ENCODE measurements around the gene UVSSA.
"Not testable (repeated sequence)": the region's sequence is repeated elsewhere in the genome, so short reads cannot be mapped to it uniquely, and the experiment has no call there.

UVSSA gene

GRCh38 chr4:1330761-1331590 lies 16.0 kb upstream of the UVSSA start:
- no peak for DNase-seq (ENCODE audit: low read depth)

- DNase-seq (ENCODE audit: low read depth) = no peak
Measured at GRCh38 chr4:1331591-1332353, 15.2 kb upstream of the UVSSA start.

DNA sequence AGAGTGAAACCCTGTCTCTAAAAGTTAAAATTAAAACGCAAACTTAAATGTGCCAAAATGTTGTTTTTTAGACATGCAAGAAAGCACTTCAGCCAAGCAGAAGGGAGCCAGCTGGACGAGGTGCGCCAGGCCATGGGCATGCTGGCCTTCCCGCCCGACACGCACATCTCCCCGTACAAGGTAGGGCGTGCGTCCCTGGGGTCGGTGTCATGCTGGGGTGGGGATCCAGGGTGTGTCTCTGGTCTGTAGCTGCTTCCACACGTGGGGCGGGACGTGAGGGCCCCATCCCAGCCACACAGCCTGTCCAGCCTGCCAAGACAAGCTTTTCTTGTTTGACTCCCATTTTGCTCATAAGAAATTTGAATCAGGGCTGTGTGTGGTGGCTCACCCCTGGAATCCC lies 14.3 kb upstream of the UVSSA start:
- DNase-seq (ENCODE audit: low read depth) = no peak

DNA sequence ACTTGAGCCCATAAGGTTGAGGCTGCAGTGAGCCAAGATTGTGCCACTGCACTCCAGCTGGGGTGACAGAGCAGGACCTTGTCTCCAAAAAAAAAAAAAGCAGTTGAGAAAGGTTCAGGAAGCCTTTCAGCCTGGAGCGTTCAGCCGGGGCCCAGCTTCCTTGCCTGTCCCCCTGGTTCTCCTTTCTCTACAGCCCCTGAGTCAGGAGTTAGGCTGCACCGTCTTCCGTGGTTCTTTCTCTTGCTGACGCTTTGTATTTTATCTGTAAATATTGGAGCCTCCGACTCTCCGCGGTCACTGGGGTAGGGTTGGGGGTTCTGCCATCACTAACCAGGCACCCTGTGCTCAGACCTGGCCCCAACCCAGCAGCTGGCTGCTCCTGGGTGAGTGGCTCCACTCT lies 13.8 kb upstream of the UVSSA start:
- DNase-seq (ENCODE audit: low read depth) = no peak

- not testable (repeated sequence) for DNase-seq (ENCODE audit: low read depth)
Measured at GRCh38 chr4:1333851-1334578, 13.0 kb upstream of the UVSSA start.

- no peak for DNase-seq (ENCODE audit: low read depth)
Measured at GRCh38 chr4:1334579-1334895, 12.5 kb upstream of the UVSSA start.

GRCh38 chr4:1335193-1335883 lies 11.7 kb upstream of the UVSSA start:
- not testable (repeated sequence) for DNase-seq (ENCODE audit: low read depth)

- DNase-seq (ENCODE audit: low read depth) = no peak
Measured at GRCh38 chr4:1336088-1336491, 10.9 kb upstream of the UVSSA start.

- peak; percentile 35 for DNase-seq (ENCODE audit: low read depth)
Measured at GRCh38 chr4:1337376-1337831, 9.6 kb upstream of the UVSSA start.

DNA sequence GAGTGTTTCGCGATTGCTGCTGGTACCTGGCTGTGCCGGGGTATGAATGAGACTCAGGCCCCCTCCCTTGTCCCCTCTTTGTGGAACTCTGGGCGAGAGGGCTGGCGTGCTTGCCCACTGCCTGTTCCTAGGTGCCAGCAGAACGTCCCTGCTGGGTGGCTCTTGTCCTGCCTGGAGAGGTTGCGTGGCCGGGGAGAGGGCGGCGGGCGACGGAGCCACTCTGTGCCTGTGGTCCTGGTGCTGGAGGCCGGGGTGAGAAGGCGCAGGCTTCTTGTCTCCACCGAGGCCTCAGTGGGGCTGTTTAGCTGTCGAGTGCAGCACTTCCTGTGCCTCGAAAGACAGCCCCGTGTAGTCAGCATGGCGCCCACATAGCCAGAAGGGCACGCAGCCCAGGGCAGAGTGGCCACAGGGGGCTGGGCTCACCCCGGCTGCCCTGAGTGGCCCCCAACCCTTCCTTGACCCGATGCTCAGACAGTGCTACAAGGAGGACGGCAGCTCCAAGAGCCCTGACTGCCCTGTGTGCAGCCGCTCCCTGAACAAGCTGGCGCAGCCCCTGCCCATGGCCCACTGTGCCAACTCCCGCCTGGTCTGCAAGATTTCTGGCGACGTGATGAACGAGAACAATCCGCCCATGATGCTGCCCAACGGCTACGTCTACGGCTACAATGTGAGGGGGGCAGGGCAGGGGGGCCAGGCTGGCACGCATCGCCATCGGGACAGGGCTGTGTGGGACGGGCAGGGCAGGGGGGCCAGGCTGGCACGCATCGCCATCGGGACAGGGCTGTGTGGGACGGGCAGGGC lies 8.9 kb upstream of the UVSSA start:
- DNase-seq (ENCODE audit: low read depth) = no peak

DNA sequence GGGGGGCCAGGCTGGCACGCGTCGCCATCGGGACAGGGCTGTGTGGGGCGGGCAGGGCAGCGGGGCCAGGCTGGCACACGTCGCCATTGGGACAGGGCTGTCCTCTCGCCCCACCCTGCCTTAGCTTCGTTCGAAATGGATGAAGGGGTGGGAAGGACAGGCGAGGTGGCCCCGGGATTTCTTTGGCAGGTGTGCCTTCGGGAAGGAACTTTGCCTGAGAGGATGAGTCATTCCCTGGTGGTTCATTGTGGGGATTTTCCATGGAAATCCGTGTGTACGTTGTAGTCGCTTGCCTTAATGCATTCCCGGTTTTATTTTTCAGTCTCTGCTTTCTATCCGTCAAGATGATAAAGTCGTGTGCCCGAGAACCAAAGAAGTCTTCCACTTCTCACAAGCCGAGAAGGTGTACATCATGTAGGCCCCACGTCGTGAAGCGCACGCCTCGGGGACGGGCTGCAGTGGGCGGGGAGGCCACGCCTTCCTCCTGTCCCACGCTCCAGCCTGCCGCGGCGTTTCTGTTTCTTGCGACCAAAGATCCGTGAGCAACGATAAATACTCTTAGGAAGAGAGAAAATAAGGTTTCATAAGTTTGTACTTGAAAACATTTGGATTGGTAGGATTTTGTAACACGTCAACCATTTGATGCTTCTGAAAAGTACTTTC lies 8.1 kb upstream of the UVSSA start:
- no peak for DNase-seq (ENCODE audit: low read depth)

- no peak for DNase-seq (ENCODE audit: low read depth)
Measured at GRCh38 chr4:1339489-1339888, 7.5 kb upstream of the UVSSA start.

DNA sequence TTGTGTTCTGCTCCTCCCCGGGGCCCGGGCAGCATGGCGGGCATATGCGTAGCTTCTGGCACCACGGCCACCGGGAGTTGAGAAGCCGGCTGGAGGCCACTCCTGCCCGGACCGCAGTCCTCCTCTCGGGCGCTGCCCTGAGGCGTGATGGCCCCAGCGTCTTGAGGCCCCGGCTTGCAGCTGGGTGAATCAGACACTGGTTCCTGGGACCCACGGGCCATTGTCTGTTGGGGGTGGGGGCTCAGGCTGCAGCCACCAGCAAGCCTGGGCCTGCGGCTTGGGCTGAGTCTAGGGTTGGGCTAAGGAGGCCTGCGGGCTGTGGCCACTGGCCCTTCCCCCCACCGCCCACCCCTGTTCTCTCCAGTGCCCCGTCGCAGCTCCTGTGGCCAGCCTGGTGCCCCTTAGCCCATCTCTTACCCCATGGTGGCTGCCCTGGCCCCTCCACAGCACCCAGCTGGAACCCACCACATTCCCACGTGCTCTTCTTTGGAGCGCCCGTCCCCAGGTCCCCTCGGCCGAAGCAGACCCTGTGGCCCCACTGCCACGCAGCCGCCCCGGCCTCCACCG lies 6.7 kb upstream of the UVSSA start:
- DNase-seq (ENCODE audit: low read depth) = no peak

DNA sequence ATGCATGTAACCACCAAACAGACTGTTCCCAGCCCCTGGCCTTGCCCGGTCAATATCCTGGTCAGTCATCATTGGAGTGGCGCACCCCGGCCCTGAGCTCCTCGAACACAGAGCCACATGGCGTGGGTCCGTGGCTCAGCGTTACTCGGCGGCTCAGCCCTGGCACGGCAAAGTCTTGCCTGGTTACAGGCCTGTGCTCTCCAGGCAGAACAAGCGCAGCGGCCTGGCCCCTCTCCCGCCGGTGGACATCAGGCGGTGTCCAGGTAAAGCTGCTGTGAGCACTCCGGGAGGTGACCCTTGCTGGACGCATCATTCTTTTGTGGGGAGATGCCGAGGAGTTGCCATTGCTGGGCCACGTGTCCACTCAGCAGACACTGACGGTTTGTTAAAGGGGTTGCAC lies 6.1 kb upstream of the UVSSA start:
- no peak for DNase-seq (ENCODE audit: low read depth)

DNA sequence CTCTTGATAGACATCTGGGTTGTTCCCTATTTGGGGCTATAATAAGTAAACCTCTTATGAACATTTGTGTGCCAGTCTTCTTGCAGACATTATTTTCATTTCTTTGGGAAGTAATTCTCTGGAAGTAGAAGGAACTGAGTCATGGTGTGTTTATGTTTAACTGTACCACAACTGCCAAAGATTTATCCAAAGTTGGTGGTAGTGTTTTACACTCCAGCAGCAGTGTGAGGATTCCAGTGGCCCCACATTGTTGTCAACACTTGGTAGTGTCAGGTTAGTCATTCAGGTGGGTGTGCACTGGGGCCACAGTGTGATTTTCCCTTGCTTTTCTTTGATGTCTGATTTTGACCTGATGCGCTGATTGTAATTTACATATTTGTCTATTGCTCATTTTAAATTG lies 5.0 kb upstream of the UVSSA start:
- DNase-seq (ENCODE audit: low read depth) = no peak

- no peak for DNase-seq (ENCODE audit: low read depth)
Measured at GRCh38 chr4:1344696-1345095, 2.3 kb upstream of the UVSSA start.

DNA sequence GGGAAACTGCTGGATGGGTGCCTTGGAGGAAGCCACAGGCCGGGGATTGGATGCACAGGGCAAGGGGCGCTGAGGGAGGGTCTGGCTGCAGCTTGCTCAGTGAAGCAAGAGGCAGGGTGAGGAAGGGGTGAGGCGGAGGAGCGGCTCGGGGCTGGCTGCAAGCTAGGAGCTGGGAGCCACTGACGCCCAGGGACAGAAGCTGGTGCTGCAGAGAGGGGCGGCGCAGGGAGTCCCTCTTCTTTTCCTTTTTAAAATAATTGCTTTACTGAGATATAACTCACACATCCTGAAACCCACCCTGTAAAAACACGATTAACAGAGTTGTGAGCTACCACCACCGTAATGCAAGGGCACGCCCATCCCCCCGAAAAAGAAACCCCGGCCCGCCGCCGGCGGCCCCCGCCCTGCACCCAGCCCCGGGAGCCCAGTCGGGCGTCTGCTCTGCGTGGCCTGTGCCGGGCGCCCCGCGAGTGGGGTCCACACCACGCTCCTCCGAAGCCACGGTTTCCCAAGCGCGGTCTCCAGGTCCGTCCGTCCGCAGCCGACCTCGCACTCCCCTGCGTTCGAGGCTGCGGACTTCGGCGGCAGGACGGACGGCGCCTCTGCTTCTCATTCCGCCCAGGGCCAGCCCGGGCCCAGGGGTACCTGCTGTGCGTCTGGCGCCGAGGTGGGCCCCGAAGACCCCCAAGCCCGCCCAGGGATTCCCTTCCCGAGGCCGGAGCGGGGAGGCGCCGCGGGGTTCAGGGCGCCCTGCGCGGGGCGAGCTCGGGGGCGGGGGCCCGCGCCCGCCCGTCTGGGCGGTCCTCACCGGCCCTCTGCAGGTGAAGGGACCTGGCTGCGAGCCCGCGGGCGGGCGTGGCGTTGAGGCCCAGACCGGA lies 866 bp upstream of the UVSSA start:
- no peak for DNase-seq (ENCODE audit: low read depth)

GRCh38 chr4:1347410-1347864 lies 429 bp downstream of the UVSSA start:
- DNase-seq (ENCODE audit: low read depth) = no peak

DNA sequence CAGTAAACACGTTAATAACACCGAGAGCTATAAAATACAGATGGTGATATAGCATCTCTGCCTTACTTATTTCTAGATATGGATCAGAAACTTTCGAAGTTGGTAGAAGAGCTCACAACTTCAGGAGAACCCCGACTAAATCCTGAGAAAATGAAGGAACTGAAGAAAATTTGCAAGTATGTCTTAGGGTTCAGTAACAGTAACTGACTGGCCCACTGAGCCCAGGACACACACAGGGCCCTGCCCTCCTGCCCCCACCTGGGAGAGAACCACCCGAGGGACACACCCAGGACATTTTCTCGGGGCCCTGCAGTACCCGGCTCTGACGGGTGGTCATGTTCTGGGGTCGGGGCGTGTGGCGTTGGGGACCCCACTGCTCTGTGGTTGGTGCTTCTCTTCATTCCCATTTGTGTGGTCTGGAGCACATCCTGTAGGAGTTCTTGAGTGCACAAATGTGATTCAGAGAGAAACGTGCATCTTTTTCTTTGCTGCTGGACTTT lies 1.1 kb downstream of the UVSSA start:
- DNase-seq (ENCODE audit: low read depth) = no peak
